Measurements from ENCODE around the gene FECH. TPM values are rescaled to one million over a fixed set of nuclear protein-coding genes. Genes with fewer than 3 reads are reported as not detected.
"Not testable (repeated sequence)": the region's sequence is repeated elsewhere in the genome, so short reads cannot be mapped to it uniquely, and the experiment has no call there.

Gene FECH
- 56.8 and 80.0 TPM in 2 replicates for polyA plus RNA-seq (2014; cell fraction: cytosol; rRNA removed)
- polyA plus RNA-seq (2014; cell fraction: nucleus; rRNA removed): 32.8 and 43.8 TPM in 2 replicates

GRCh38 chr18:57586251-57587049, at the start of gene FECH:
Gene FECH, minus strand, starts transcription at chr18:57586702. Its CDS starts 82 bp downstream, at chr18:57586620.
- peak; percentile 51 for DNase-seq (ENCODE audit: low spot score)

GRCh38 chr18:57635003-57635822, 48.7 kb upstream of the FECH start:
- no peak for DNase-seq (ENCODE audit: low spot score)

GRCh38 chr18:57631697-57632096, 45.2 kb upstream of the FECH start:
- DNase-seq (ENCODE audit: low spot score): no peak

GRCh38 chr18:57630754-57631595, 44.5 kb upstream of the FECH start:
- DNase-seq (ENCODE audit: low spot score): no peak

- DNase-seq (ENCODE audit: low spot score): peak; percentile 83
These were observed 43.7 kb upstream of the FECH start for GRCh38 chr18:57630002-57630753.

- no peak for DNase-seq (ENCODE audit: low spot score)
These were observed 42.9 kb upstream of the FECH start for GRCh38 chr18:57629422-57629821.

- peak; percentile 22 for DNase-seq (ENCODE audit: low spot score)
These were observed 41.0 kb upstream of the FECH start for GRCh38 chr18:57627488-57627887.

- DNase-seq (ENCODE audit: low spot score): no peak
These were observed 38.5 kb upstream of the FECH start for GRCh38 chr18:57624988-57625387.

- no peak for DNase-seq (ENCODE audit: low spot score)
These were observed 34.7 kb upstream of the FECH start for GRCh38 chr18:57621246-57621604.

GRCh38 chr18:57619876-57620275, 33.4 kb upstream of the FECH start:
- no peak for DNase-seq (ENCODE audit: low spot score)

- DNase-seq (ENCODE audit: low spot score): no peak
These were observed 32.4 kb upstream of the FECH start for GRCh38 chr18:57618910-57619309.

- DNase-seq (ENCODE audit: low spot score): no peak
These were observed 17.4 kb upstream of the FECH start for GRCh38 chr18:57603871-57604270.

- no peak for DNase-seq (ENCODE audit: low spot score)
These were observed 8.8 kb upstream of the FECH start for GRCh38 chr18:57595347-57595746.

GRCh38 chr18:57592716-57593115, 6.2 kb upstream of the FECH start:
- not testable (repeated sequence) for DNase-seq (ENCODE audit: low spot score)

- DNase-seq (ENCODE audit: low spot score): no peak
These were observed 2.7 kb upstream of the FECH start for GRCh38 chr18:57589161-57589560.

- no peak for DNase-seq (ENCODE audit: low spot score)
These were observed 678 bp upstream of the FECH start for GRCh38 chr18:57587098-57587661.

- DNase-seq (ENCODE audit: low spot score): no peak
These were observed 649 bp downstream of the FECH start for GRCh38 chr18:57585855-57586250.

GRCh38 chr18:57585421-57585820, 1.1 kb downstream of the FECH start:
- DNase-seq (ENCODE audit: low spot score): no peak

- no peak for DNase-seq (ENCODE audit: low spot score)
These were observed 2.1 kb downstream of the FECH start for GRCh38 chr18:57584444-57584843.

GRCh38 chr18:57583297-57583835, 3.1 kb downstream of the FECH start:
- DNase-seq (ENCODE audit: low spot score): no peak

Data from SK-N-DZ (cell line).